HG02870 (cell line): ENCODE measurements around the gene AP4S1.

Experiments used
- ATAC-seq: cut with Tn5 transposase; IDR thresholded peaks from one replicate; pipeline ENCODE4 v1.9.1; 2021; ENCODE audit warnings: mild to moderate bottlenecking, moderate library complexity; ENCODE audit not compliant: unreplicated experiment

Gene AP4S1

GRCh38 chr14:31128601-31129526 lies 103.4 kb downstream of the AP4S1 start:
- no peak for ATAC-seq

GRCh38 chr14:31133133-31133532 lies 107.7 kb downstream of the AP4S1 start:
- no peak for ATAC-seq

- ATAC-seq = no peak
These were observed 111.9 kb downstream of the AP4S1 start for GRCh38 chr14:31137214-31137889.

DNA sequence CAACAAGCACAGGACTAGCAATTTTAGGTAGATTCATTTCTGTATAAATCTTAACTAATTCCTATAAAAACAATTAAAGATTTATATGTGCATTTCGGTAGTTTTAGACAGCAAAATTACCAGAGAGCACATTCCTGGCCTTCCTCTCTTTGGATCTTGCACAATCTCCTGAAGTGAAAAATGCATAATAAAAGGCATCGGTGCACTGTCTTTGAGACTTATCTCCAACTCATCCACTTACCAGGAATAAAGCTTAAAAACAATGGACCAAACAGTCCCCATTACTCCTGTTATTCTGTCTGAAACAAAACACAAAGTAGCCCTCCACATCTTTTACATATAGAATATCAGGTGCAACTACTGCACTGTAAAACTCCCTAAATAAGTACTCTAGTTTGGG lies 112.9 kb downstream of the AP4S1 start:
- ATAC-seq = no peak

GRCh38 chr14:31139301-31139847 lies 113.9 kb downstream of the AP4S1 start:
- no peak for ATAC-seq

GRCh38 chr14:31142455-31143087 lies 117.1 kb downstream of the AP4S1 start:
- no peak for ATAC-seq
